Ovary (tissue), 9 donors: ENCODE measurements around the gene IFNLR1. TPM values are rescaled to one million over a fixed set of nuclear protein-coding genes. Genes with fewer than 3 reads are reported as not detected.

Experiments
- DNase-seq, 5 donors: peaks; one replicate each; pipeline ENCODE4 v3.0.0-alpha.2; 2019 to 2020
- H3K27ac ChIP-seq, 2 donors: fragments of 200-600 bp; one replicate each; pipeline versions ENCODE4 v1.5.1 to v1.8.0; 2019 to 2022
- H3K27me3 ChIP-seq: fragments of 200-600 bp; one replicate; pipeline ENCODE4 v1.8.0; 2022
- H3K36me3 ChIP-seq: fragments of 200-600 bp; sonication (generic); one replicate; pipeline ENCODE4 v1.5.1; 2019
- H3K4me1 ChIP-seq: one replicate; pipeline ENCODE4 v1.8.1; 2013; ENCODE audit warnings: mild to moderate bottlenecking, moderate library complexity; ENCODE audit not compliant: insufficient read depth
- H3K4me3 ChIP-seq: fragments of 200-600 bp; sonication (generic); one replicate; pipeline ENCODE4 v1.5.1; 2017
- H3K9me3 ChIP-seq, 2 donors: fragments of 200-600 bp in 1 of 2; sonication (generic) in 1 of 2; one replicate each; pipeline versions ENCODE4 v1.5.1 to v1.8.1; 2013 to 2019; ENCODE audit warnings: mild to moderate bottlenecking in 1 of 2, moderate library complexity in 1 of 2
- EP300 ChIP-seq: sonication (generic); formaldehyde crosslinking; IDR thresholded peaks from one replicate; pipeline ENCODE4 v1.6.1; 2017; ENCODE audit warnings: antibody characterized with exemption
- POLR2A ChIP-seq: fragments of 450-650 bp; IDR thresholded peaks from one replicate; pipeline ENCODE4 v1.6.1; 2017; ENCODE audit warnings: antibody characterized with exemption, mild to moderate bottlenecking, moderate library complexity
- WGBS, 3 donors: extraction: QIAGEN DNeasy Blood & Tissue Kit in 1 of 3; methylation state at CpG; one replicate each; pipeline versions ENCODE4 v1.1.5 to v1.1.7; 2013 to 2017; 5-methylcytosine and 5-hydroxymethylcytosine counted together
- intact Hi-C, 4 donors: fragments of 100-400 bp; cut with DNase I; formaldehyde crosslinking; loops; one replicate each; pipeline versions ENCODE4 v1.11.0 to v1.15.1; 2022 to 2023
- polyA plus RNA-seq, 2 donors: library from polyadenylated mRNA; stranded (reverse); fragments of 200-250 nt in 1 of 2; fragments of 350-450 nt in 1 of 2; fragmentation: Illumina TruSeq in 1 of 2; extraction: RNeasy Lipid Tissue Mini Kit (QIAGEN cat#74804) in 1 of 2; gene quantifications; one replicate each; pipeline ENCODE4 v1.2.3, GENCODE V29; 2013 to 2014
- total RNA-seq, 7 donors: library from RNA; depleted of rRNA in 2 of 7; stranded (reverse); fragments of >200 nt in 2 of 7; fragmentation: NEBNext Ultra II Directional in 3 of 7; extraction: Animal tissue kit (Norgen Biotek cat#: 25700) in 3 of 7; gene quantifications; one replicate each; pipeline versions ENCODE4 v1.1.0 to v1.2.4, GENCODE V29; 2016 to 2023
- TF ChIP-seq, protein P1 (sequence below), 3 donors: fragments of 450-650 bp in 2 of 3; fragments of 200-600 bp in 1 of 3; IDR thresholded peaks; one replicate each; pipeline versions ENCODE4 v1.5.1 to v1.8.0; 2016 to 2022; ENCODE audit warnings: antibody characterized with exemption in 3 of 3, mild to moderate bottlenecking in 1 of 3
- donor health status: DM: no; HTN: no; CAD: no; lungs with moderate emphysema.
- donor health status: DM: no; HTN: no; CAD: no.
- donor health status: Bipolar disorder and iron deficiency.
- donor health status: DM: yes; HTN: yes; CAD: no.
- donor health status: DM: no; HTN: no; CAD: no.
- donor health status: DM: yes; HTN: yes; CAD: no.

Gene IFNLR1
- total and polyA plus RNA-seq, 9 donors: 0.40 to 2.8 (median 1.8) TPM

DNA sequence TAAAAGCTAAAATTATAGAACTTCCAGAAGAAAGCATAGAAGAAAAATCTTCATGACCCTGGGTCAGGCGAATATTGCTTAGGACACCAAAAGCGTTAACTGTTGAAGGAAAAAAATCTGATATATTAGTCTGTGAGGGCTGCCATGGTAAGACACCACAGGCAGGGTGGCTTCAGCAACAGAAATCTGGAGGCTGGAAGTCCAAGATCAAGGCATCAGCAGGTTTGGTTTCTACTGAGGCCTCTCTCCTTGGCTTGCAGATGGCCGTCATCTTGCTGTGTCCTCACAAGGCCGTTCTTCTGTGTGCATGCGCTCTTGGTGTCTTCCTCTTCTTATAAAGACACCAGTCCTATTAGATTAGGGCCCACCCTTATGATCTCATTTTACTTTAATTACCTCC lies 14.5 kb downstream of the IFNLR1 start:
- intact Hi-C loops: no loop called here
- no peak for DNase-seq
- H3K36me3 ChIP-seq: no peaks in the 10 kb centered on the region
- no peak for TF ChIP-seq EP300
- no peak for TF ChIP-seq POLR2A
- TF ChIP-seq, protein P1, sequence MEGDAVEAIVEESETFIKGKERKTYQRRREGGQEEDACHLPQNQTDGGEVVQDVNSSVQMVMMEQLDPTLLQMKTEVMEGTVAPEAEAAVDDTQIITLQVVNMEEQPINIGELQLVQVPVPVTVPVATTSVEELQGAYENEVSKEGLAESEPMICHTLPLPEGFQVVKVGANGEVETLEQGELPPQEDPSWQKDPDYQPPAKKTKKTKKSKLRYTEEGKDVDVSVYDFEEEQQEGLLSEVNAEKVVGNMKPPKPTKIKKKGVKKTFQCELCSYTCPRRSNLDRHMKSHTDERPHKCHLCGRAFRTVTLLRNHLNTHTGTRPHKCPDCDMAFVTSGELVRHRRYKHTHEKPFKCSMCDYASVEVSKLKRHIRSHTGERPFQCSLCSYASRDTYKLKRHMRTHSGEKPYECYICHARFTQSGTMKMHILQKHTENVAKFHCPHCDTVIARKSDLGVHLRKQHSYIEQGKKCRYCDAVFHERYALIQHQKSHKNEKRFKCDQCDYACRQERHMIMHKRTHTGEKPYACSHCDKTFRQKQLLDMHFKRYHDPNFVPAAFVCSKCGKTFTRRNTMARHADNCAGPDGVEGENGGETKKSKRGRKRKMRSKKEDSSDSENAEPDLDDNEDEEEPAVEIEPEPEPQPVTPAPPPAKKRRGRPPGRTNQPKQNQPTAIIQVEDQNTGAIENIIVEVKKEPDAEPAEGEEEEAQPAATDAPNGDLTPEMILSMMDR (IDR thresholded peaks at IDR 0.05): no peak
- H3K4me3 ChIP-seq: no peak overlapping the region
- H3K4me1 ChIP-seq: no peaks in the 10 kb centered on the region
- no peak overlapping the region for H3K27ac ChIP-seq
- H3K9me3 ChIP-seq: no peaks in the 10 kb centered on the region
- 95 to 98% (median 98%) methylated on average over 5 of the region's 5 CpGs for WGBS, 3 donors
- H3K27me3 ChIP-seq: no peaks in the 10 kb centered on the region

GRCh38 chr1:24169286-24169685 lies 17.8 kb downstream of the IFNLR1 start:
- H3K27me3 ChIP-seq: no peaks in the 10 kb centered on the region
- no peak overlapping the region for H3K27ac ChIP-seq
- TF ChIP-seq EP300 (no peak), POLR2A (no peak)
- TF ChIP-seq, protein P1 (IDR thresholded peaks at IDR 0.05): no peak
- intact Hi-C loops: no loop called here
- H3K4me3 ChIP-seq: no peak overlapping the region
- H3K9me3 ChIP-seq: no peaks in the 10 kb centered on the region
- no peak for DNase-seq
- 89 to 91% (median 90%) methylated on average over 12 of the region's 12 CpGs for WGBS, 3 donors
- no peaks in the 10 kb centered on the region for H3K36me3 ChIP-seq
- H3K4me1 ChIP-seq: no peaks in the 10 kb centered on the region

DNA sequence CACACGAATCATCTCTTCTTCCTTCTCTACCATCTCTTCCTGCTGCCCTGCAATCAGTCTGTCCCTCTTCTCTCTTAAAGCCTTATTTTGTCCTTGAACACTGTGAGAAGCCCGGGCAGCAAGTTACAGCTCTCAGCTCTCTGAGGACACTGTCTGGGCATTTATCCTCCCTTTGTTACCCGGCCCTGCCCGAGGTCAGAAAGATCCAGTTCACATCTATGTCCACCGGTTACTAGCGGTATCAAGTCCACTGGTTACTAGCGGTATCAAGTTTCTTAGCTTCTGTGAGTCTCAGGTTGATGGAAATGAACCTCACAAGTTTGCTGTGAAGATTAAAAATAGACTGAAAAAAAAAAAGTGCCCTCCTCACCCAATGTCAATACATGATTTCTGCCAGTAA lies 18.8 kb downstream of the IFNLR1 start:
- Histone ChIP-seq H3K27me3 (no peaks in the 10 kb centered on the region), H3K27ac (no peak overlapping the region), H3K36me3 (no peaks in the 10 kb centered on the region), H3K4me1 (no peaks in the 10 kb centered on the region), H3K4me3 (no peak overlapping the region), H3K9me3 (no peaks in the 10 kb centered on the region)
- TF ChIP-seq, protein P1 (IDR thresholded peaks at IDR 0.05): no peak
- DNase-seq: no peak
- WGBS, 3 donors: 73 to 87% (median 83%) methylated on average over 7 of the region's 7 CpGs
- intact Hi-C loops: no loop called here

- no peaks in the 10 kb centered on the region for H3K36me3 ChIP-seq
- H3K27me3 ChIP-seq: no peaks in the 10 kb centered on the region
- intact Hi-C loops: no loop called here
- no peaks in the 10 kb centered on the region for H3K9me3 ChIP-seq
- H3K4me3 ChIP-seq: no peak overlapping the region
- H3K4me1 ChIP-seq: no peaks in the 10 kb centered on the region
- TF ChIP-seq POLR2A (no peak), EP300 (no peak)
- TF ChIP-seq, protein P1 (IDR thresholded peaks at IDR 0.05): no peak
- no peak for DNase-seq
- WGBS, 3 donors: 55 to 65% (median 59%) methylated on average over 4 of the region's 4 CpGs
- no peak overlapping the region for H3K27ac ChIP-seq
These were observed 20.1 kb downstream of the IFNLR1 start for GRCh38 chr1:24167008-24167407.

DNA sequence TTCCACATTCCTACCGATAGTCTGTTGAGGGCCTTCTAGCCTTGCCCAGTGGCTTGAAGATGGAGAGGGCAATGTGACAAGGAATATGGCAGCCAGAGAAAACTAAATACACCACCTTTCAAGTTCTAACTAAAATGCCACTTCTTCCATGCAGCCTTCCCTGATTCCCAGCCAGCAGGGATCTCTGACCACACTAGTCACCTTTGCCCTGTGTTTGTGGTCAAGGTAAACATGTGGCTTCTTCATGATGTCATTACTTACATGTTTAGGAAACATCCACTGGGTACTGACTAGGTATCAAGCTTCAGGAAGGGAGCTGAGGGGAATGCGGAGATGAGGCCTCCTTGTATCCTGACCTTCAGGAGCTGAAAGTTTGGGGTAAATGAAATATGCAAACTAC lies 21.6 kb downstream of the IFNLR1 start:
- 95 to 97% (median 97%) methylated on average over 2 of the region's 2 CpGs for WGBS, 3 donors
- Histone ChIP-seq H3K27ac (no peak overlapping the region), H3K4me1 (no peaks in the 10 kb centered on the region), H3K27me3 (no peaks in the 10 kb centered on the region), H3K4me3 (no peak overlapping the region), H3K9me3 (no peaks in the 10 kb centered on the region), H3K36me3 (no peaks in the 10 kb centered on the region)
- TF ChIP-seq EP300 (no peak), POLR2A (no peak)
- TF ChIP-seq, protein P1 (IDR thresholded peaks at IDR 0.05): no peak
- intact Hi-C loops: no loop called here
- DNase-seq: no peak
